ENCODE measurements around the gene SGPP2.
"Not testable (repeated sequence)": the region's sequence is repeated elsewhere in the genome, so short reads cannot be mapped to it uniquely, and the experiment has no call there.

Gene SGPP2

GRCh38 chr2:222424276-222424728, at the start of gene SGPP2:
TSS of gene SGPP2 (plus strand) at chr2:222424543. CDS start at chr2:222424603, 60 bp downstream.
- DNase-seq = no peak

- DNase-seq = no peak
Measured at GRCh38 chr2:222375798-222376197, 48.5 kb upstream of the SGPP2 start.

- DNase-seq = no peak
Measured at GRCh38 chr2:222380456-222380855, 43.9 kb upstream of the SGPP2 start.

GRCh38 chr2:222381566-222381965, 42.8 kb upstream of the SGPP2 start:
- DNase-seq = no peak

- no peak for DNase-seq
Measured at GRCh38 chr2:222383255-222383654, 41.1 kb upstream of the SGPP2 start.

GRCh38 chr2:222391743-222392285, 32.5 kb upstream of the SGPP2 start:
- no peak for DNase-seq

GRCh38 chr2:222393733-222394267, 30.5 kb upstream of the SGPP2 start:
- no peak for DNase-seq

- no peak for DNase-seq
Measured at GRCh38 chr2:222398446-222398885, 25.9 kb upstream of the SGPP2 start.

GRCh38 chr2:222399038-222399783, 25.1 kb upstream of the SGPP2 start:
- no peak for DNase-seq

- no peak for DNase-seq
Measured at GRCh38 chr2:222404151-222404905, 20.0 kb upstream of the SGPP2 start.

- DNase-seq = no peak
Measured at GRCh38 chr2:222408684-222409083, 15.7 kb upstream of the SGPP2 start.

GRCh38 chr2:222410534-222410933, 13.8 kb upstream of the SGPP2 start:
- DNase-seq = no peak

- DNase-seq = not testable (repeated sequence)
Measured at GRCh38 chr2:222412334-222412733, 12.0 kb upstream of the SGPP2 start.

- no peak for DNase-seq
Measured at GRCh38 chr2:222413295-222413911, 10.9 kb upstream of the SGPP2 start.

GRCh38 chr2:222418739-222419138, 5.6 kb upstream of the SGPP2 start:
- no peak for DNase-seq

GRCh38 chr2:222420508-222420907, 3.8 kb upstream of the SGPP2 start:
- DNase-seq = no peak

- no peak for DNase-seq
Measured at GRCh38 chr2:222421626-222422025, 2.7 kb upstream of the SGPP2 start.

- DNase-seq = no peak
Measured at GRCh38 chr2:222423186-222423585, 1.2 kb upstream of the SGPP2 start.

GRCh38 chr2:222423632-222424275, 589 bp upstream of the SGPP2 start:
- no peak for DNase-seq

GRCh38 chr2:222424729-222425671, 657 bp downstream of the SGPP2 start:
- DNase-seq = no peak

GRCh38 chr2:222427646-222428301, 3.4 kb downstream of the SGPP2 start:
- no peak for DNase-seq

Measured in NCI-H446 (cell line).